NCI-H128 (cell line): ENCODE data around the gene PTPN4.

Experiments
- DNase-seq: peaks from one replicate; lab custom pipeline; 2025; ENCODE audit not compliant: unreplicated experiment; lab: John Stamatoyannopoulos, UW

PTPN4 gene

GRCh38 chr2:119759451-119760236 is at the start of gene PTPN4:
PTPN4 (plus strand) TSS chr2:119759922; CDS start chr2:119809854, 49,932 bp downstream.
- peak; percentile 90 for DNase-seq

GRCh38 chr2:119710281-119710680 is 49.4 kb upstream of the PTPN4 start:
- DNase-seq, result no peak

GRCh38 chr2:119711352-119711751 is 48.4 kb upstream of the PTPN4 start:
- no peak for DNase-seq

- no peak for DNase-seq
Measured at GRCh38 chr2:119712571-119712970, 47.2 kb upstream of the PTPN4 start.

GRCh38 chr2:119713819-119714490 is 45.8 kb upstream of the PTPN4 start:
- no peak for DNase-seq

GRCh38 chr2:119715409-119716283 is 44.1 kb upstream of the PTPN4 start:
- no peak for DNase-seq

- DNase-seq, result no peak
Measured at GRCh38 chr2:119716284-119716672, 43.4 kb upstream of the PTPN4 start.

GRCh38 chr2:119718501-119719260 is 41.0 kb upstream of the PTPN4 start:
- no peak for DNase-seq

GRCh38 chr2:119719261-119719627 is 40.5 kb upstream of the PTPN4 start:
- no peak for DNase-seq

- no peak for DNase-seq
Measured at GRCh38 chr2:119721043-119721442, 38.7 kb upstream of the PTPN4 start.

GRCh38 chr2:119721462-119721861 is 38.3 kb upstream of the PTPN4 start:
- DNase-seq, result no peak

GRCh38 chr2:119721904-119722303 is 37.8 kb upstream of the PTPN4 start:
- no peak for DNase-seq

GRCh38 chr2:119723186-119723585 is 36.5 kb upstream of the PTPN4 start:
- DNase-seq, result no peak

- DNase-seq, result no peak
Measured at GRCh38 chr2:119723784-119724467, 35.8 kb upstream of the PTPN4 start.

- DNase-seq, result no peak
Measured at GRCh38 chr2:119724656-119725485, 34.9 kb upstream of the PTPN4 start.

- DNase-seq, result no peak
Measured at GRCh38 chr2:119727493-119727892, 32.2 kb upstream of the PTPN4 start.

- DNase-seq, result no peak
Measured at GRCh38 chr2:119728421-119728820, 31.3 kb upstream of the PTPN4 start.

GRCh38 chr2:119730671-119731177 is 29.0 kb upstream of the PTPN4 start:
- DNase-seq, result no peak

- no peak for DNase-seq
Measured at GRCh38 chr2:119731983-119732382, 27.7 kb upstream of the PTPN4 start.
